GM12891 (cell line): ENCODE measurements around the gene LY6G6C.

Experiments used
- POLR2A ChIP-seq: IDR thresholded peaks from 2 replicates; pipeline ENCODE4 v1.6.1; 2011; ENCODE audit warnings: low read depth, low read length, control low read depth
- POLR2AphosphoS5 ChIP-seq: IDR thresholded peaks from 2 replicates; pipeline ENCODE4 v1.6.1; 2011; ENCODE audit warnings: low read depth, low read length, control low read depth

DNA sequence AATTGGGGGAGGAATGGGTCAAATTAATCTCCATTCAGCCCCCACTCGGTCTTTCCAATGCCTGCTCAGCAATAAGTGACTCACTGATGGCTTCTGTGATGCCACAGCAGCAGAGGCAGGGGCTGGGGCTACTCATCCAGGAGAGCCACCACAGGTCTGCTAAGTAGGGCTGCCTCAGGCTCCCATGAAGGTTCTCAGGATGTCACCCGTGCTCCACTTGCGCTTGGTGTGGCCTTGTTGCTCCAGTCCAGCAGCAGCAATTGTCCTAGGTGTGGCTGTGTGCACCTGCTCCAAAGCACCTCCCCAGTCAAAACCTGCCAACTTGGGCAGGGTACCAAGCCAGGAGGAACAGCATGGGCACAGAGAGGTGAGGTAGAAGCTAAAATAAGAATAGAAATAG lies 627 bp upstream of the LY6G6C start:
- TF ChIP-seq POLR2AphosphoS5, result no peak
- TF ChIP-seq POLR2A, result no peak
